Sigmoid colon (tissue), 4 donors: ENCODE results near the gene ITGA11.

Experiments
- POLR2A ChIP-seq, 2 donors: fragments of 450-650 bp; IDR thresholded peaks; one replicate each; pipeline ENCODE4 v1.6.1; 2016; ENCODE audit warnings: antibody characterized with exemption in 2 of 2, mild to moderate bottlenecking in 2 of 2, moderate library complexity in 2 of 2
- POLR2AphosphoS5 ChIP-seq, 4 donors: sonication (generic); formaldehyde crosslinking; IDR thresholded peaks; one replicate each; pipeline ENCODE4 v1.6.1; 2017; ENCODE audit warnings: antibody characterized with exemption in 4 of 4
- TF ChIP-seq, protein P1 (sequence below), 4 experiments: fragments of 450-650 bp in 3 of 4; fragments of 200-600 bp in 1 of 4; IDR thresholded peaks; one replicate each; pipeline ENCODE4 v1.5.1; 2016 to 2019; ENCODE audit warnings: antibody characterized with exemption in 4 of 4, mild to moderate bottlenecking in 3 of 4, moderate library complexity in 2 of 4

DNA sequence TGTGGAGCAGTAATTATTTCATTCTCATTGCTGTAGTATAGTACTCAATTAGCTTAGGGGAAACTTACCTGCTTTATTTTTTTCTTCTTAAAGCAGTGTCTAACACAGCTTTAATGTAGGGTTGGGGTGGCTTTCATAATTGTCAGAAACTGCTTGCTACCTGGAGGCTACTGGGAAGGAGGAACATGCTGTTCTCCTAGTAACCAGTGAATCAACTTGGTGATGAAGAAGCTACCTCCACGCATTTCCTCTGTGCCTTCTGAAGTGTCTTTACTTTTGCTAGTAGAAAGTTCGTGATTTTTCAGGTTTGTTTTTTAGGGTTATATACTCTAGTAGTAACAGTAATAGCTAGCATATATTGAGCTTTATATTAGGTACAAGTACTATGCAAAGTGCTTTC is 142.9 kb downstream of the ITGA11 start:
- TF ChIP-seq POLR2AphosphoS5 (IDR thresholded peaks at IDR 0.05): no peak
- TF ChIP-seq, protein P1, sequence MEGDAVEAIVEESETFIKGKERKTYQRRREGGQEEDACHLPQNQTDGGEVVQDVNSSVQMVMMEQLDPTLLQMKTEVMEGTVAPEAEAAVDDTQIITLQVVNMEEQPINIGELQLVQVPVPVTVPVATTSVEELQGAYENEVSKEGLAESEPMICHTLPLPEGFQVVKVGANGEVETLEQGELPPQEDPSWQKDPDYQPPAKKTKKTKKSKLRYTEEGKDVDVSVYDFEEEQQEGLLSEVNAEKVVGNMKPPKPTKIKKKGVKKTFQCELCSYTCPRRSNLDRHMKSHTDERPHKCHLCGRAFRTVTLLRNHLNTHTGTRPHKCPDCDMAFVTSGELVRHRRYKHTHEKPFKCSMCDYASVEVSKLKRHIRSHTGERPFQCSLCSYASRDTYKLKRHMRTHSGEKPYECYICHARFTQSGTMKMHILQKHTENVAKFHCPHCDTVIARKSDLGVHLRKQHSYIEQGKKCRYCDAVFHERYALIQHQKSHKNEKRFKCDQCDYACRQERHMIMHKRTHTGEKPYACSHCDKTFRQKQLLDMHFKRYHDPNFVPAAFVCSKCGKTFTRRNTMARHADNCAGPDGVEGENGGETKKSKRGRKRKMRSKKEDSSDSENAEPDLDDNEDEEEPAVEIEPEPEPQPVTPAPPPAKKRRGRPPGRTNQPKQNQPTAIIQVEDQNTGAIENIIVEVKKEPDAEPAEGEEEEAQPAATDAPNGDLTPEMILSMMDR (IDR thresholded peaks at IDR 0.05): no peak
- TF ChIP-seq POLR2A (IDR thresholded peaks at IDR 0.05): no peak
